GM23248 (cell line): ENCODE measurements around the gene KCNMB4. TPM values are rescaled to one million over a fixed set of nuclear protein-coding genes. Genes with fewer than 3 reads are reported as not detected.

Experiments used
- DNase-seq: peaks from one replicate; pipeline ENCODE4 v3.0.0-alpha.2; 2015
- H2AFZ ChIP-seq: fragments of 200-600 bp; sonication (generic); 2 replicates; pipeline ENCODE4 v1.6.1; 2016; ENCODE audit warnings: antibody characterized with exemption
- H3F3A ChIP-seq: fragments of 200-600 bp; sonication (generic); 2 replicates; pipeline ENCODE4 v1.6.1; 2016; ENCODE audit warnings: mild to moderate bottlenecking, antibody characterized with exemption, mixed run types; ENCODE audit not compliant: insufficient read depth
- H3K27ac ChIP-seq: fragments of 200-600 bp; sonication (generic); 2 replicates; pipeline ENCODE4 v1.5.1; 2016; ENCODE audit warnings: mild to moderate bottlenecking
- H3K27me3 ChIP-seq: fragments of 200-600 bp; sonication (generic); replicated peaks from 2 replicates; pipeline ENCODE4 v1.6.1; 2016; ENCODE audit warnings: mild to moderate bottlenecking; ENCODE audit not compliant: insufficient read depth
- H3K36me3 ChIP-seq: fragments of 200-600 bp; sonication (generic); 2 replicates; pipeline ENCODE4 v1.6.1; 2016; ENCODE audit warnings: low read depth, mild to moderate bottlenecking
- H3K4me1 ChIP-seq: fragments of 200-600 bp; sonication (generic); 2 replicates; pipeline ENCODE4 v1.6.1; 2016; ENCODE audit warnings: mild to moderate bottlenecking; ENCODE audit not compliant: insufficient read depth
- H3K4me2 ChIP-seq: fragments of 200-600 bp; sonication (generic); one replicate; pipeline ENCODE4 v1.6.1; 2016; ENCODE audit warnings: mild to moderate bottlenecking; ENCODE audit not compliant: unreplicated experiment
- H3K4me3 ChIP-seq: fragments of 200-600 bp; sonication (generic); 2 replicates; pipeline ENCODE4 v1.5.1; 2016; ENCODE audit warnings: mild to moderate bottlenecking
- H3K79me2 ChIP-seq: fragments of 200-600 bp; sonication (generic); 2 replicates; pipeline ENCODE4 v1.6.1; 2016; ENCODE audit warnings: mild to moderate bottlenecking; ENCODE audit not compliant: insufficient read depth
- H3K9ac ChIP-seq: fragments of 200-600 bp; sonication (generic); 2 replicates; pipeline ENCODE4 v1.6.1; 2016; ENCODE audit warnings: mild to moderate bottlenecking
- H3K9me2 ChIP-seq: fragments of 200-600 bp; sonication (generic); 2 replicates; pipeline ENCODE4 v1.6.1; 2016; ENCODE audit warnings: mixed run types, mild to moderate bottlenecking, moderate library complexity; ENCODE audit not compliant: insufficient read depth
- H3K9me3 ChIP-seq: fragments of 200-600 bp; sonication (generic); one replicate; pipeline ENCODE4 v1.6.1; 2017; ENCODE audit warnings: low read depth
- H4K20me1 ChIP-seq: fragments of 200-600 bp; sonication (generic); 2 replicates; pipeline ENCODE4 v1.6.0; 2016; ENCODE audit not compliant: insufficient read depth
- EZH2 ChIP-seq: fragments of 200-600 bp; sonication (generic); IDR thresholded peaks from 2 replicates; pipeline ENCODE4 v1.6.1; 2018; ENCODE audit warnings: antibody characterized with exemption, mild to moderate bottlenecking; ENCODE audit not compliant: insufficient read depth, poor library complexity, severe bottlenecking
- EZH2phosphoT487 ChIP-seq: fragments of 200-600 bp; sonication (generic); IDR thresholded peaks from 2 replicates; pipeline ENCODE4 v1.6.1; 2018; ENCODE audit warnings: antibody characterized with exemption, moderate library complexity, mild to moderate bottlenecking, low read depth; ENCODE audit not compliant: insufficient read depth
- WGBS, 2 experiments: methylation state at CpG; one replicate each; pipeline ENCODE4 v1.1.6; 2015 to 2017; ENCODE audit warnings: low lambda C conversion rate in 2 of 2, low coverage in 1 of 2; ENCODE audit errors: missing lambda C conversion rate in 2 of 2; 5-methylcytosine and 5-hydroxymethylcytosine counted together
- in situ Hi-C: fragments of 300-500 bp; cut with MboI; formaldehyde crosslinking; loops from 2 replicates; pipeline ENCODE4 v1.15.0; 2020
- polyA plus RNA-seq: library from polyadenylated mRNA; unstranded; fragments of >200 nt; fragmentation: Nextera tagmentation; extraction: Ambion mirVana; gene quantifications from 2 replicates; pipeline ENCODE4 v1.2.1, GENCODE V29; 2016
- total RNA-seq: library from RNA; depleted of rRNA; stranded (reverse); fragments of >200 nt; shearing (Covaris generic); gene quantifications from 2 replicates; pipeline ENCODE4 v1.2.3, GENCODE V29; 2014

KCNMB4 gene
- total and polyA plus RNA-seq, 2 experiments from 2014 or later = 1.7 to 2.7 TPM

- in situ Hi-C loops = no loop called here
- no peak overlapping the region for H2AFZ ChIP-seq
- no peaks in the 10 kb centered on the region for H3K9me2 ChIP-seq
- TF ChIP-seq EZH2phosphoT487 (no peak), EZH2 (no peak)
- H3F3A ChIP-seq = no peaks in the 10 kb centered on the region
- H3K9ac ChIP-seq = no peak overlapping the region
- H3K79me2 ChIP-seq = no peaks in the 10 kb centered on the region
- 95 to 100% methylated on average over 1 of the region's 1 CpG for WGBS, 2 experiments
- no peak overlapping the region for H3K4me2 ChIP-seq
- H3K36me3 ChIP-seq = no peaks in the 10 kb centered on the region
- no peak overlapping the region for H3K4me3 ChIP-seq
- no peak for DNase-seq
- no peaks in the 10 kb centered on the region for H3K9me3 ChIP-seq
- no peaks in the 10 kb centered on the region for H4K20me1 ChIP-seq
- no peaks in the 10 kb centered on the region for H3K27me3 ChIP-seq
- H3K27ac ChIP-seq = no peak overlapping the region
- H3K4me1 ChIP-seq = no peaks in the 10 kb centered on the region
Observed at GRCh38 chr12:70402597-70402996, 36.5 kb downstream of the KCNMB4 start.

DNA sequence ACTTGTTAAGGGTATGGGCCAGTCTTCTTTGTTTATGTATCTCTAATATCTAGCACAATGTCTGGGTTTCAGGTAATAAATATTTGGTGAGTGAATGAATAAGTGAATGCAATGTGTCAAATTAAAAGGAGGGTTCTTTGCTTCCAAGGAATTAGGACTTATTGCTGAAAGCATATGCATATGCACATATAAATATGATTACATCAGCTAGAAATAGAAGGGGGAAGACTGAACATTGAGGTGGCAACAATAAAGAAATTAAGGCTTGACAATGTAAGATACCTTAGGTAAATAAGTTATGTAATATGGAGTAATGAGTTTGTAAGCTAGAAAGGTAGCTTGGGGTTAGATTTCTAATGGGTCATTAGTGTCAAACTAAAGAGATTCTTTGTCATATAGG lies 37.7 kb downstream of the KCNMB4 start:
- Histone ChIP-seq H3K4me2 (no peak overlapping the region), H3K4me3 (no peak overlapping the region), H3K4me1 (no peaks in the 10 kb centered on the region), H3K9ac (no peak overlapping the region), H3K79me2 (no peaks in the 10 kb centered on the region), H2AFZ (no peak overlapping the region), H3F3A (no peaks in the 10 kb centered on the region), H4K20me1 (no peaks in the 10 kb centered on the region), H3K36me3 (no peaks in the 10 kb centered on the region), H3K9me3 (no peaks in the 10 kb centered on the region), H3K27ac (no peak overlapping the region), H3K9me2 (no peaks in the 10 kb centered on the region), H3K27me3 (no peaks in the 10 kb centered on the region)
- in situ Hi-C loops = no loop called here
- DNase-seq = no peak
- TF ChIP-seq EZH2phosphoT487 (no peak), EZH2 (no peak)

- TF ChIP-seq EZH2 (no peak), EZH2phosphoT487 (no peak)
- no peaks in the 10 kb centered on the region for H3K9me3 ChIP-seq
- no peaks in the 10 kb centered on the region for H3K79me2 ChIP-seq
- H3K4me1 ChIP-seq = no peaks in the 10 kb centered on the region
- no peak overlapping the region for H3K4me3 ChIP-seq
- H3K27ac ChIP-seq = no peak overlapping the region
- in situ Hi-C loops = no loop called here
- H4K20me1 ChIP-seq = no peaks in the 10 kb centered on the region
- H3F3A ChIP-seq = no peaks in the 10 kb centered on the region
- no peaks in the 10 kb centered on the region for H3K9me2 ChIP-seq
- no peak overlapping the region for H3K4me2 ChIP-seq
- no peaks in the 10 kb centered on the region for H3K36me3 ChIP-seq
- H2AFZ ChIP-seq = no peak overlapping the region
- DNase-seq = no peak
- H3K27me3 ChIP-seq = no peaks in the 10 kb centered on the region
- no peak overlapping the region for H3K9ac ChIP-seq
- 73 to 79% methylated on average over 16 of the region's 16 CpGs for WGBS, 2 experiments
Observed at GRCh38 chr12:70408004-70408790, 42.1 kb downstream of the KCNMB4 start.

GRCh38 chr12:70415987-70416386 lies 49.9 kb downstream of the KCNMB4 start:
- H3K9me3 ChIP-seq = no peaks in the 10 kb centered on the region
- TF ChIP-seq EZH2phosphoT487 (no peak), EZH2 (no peak)
- H3K9ac ChIP-seq = no peak overlapping the region
- no peak for DNase-seq
- H4K20me1 ChIP-seq = no peaks in the 10 kb centered on the region
- H3K27ac ChIP-seq = no peak overlapping the region
- no peak overlapping the region for H2AFZ ChIP-seq
- H3K36me3 ChIP-seq = no peaks in the 10 kb centered on the region
- H3K27me3 ChIP-seq = no peaks in the 10 kb centered on the region
- no peaks in the 10 kb centered on the region for H3K9me2 ChIP-seq
- peaks cover 17% of the 10 kb centered on the region for H3K4me1 ChIP-seq
- H3F3A ChIP-seq = peaks cover 11% of the 10 kb centered on the region
- in situ Hi-C loops = no loop called here
- no peak overlapping the region for H3K4me2 ChIP-seq
- 17 to 20% methylated on average over 1 of the region's 1 CpG for WGBS, 2 experiments
- no peaks in the 10 kb centered on the region for H3K79me2 ChIP-seq
- H3K4me3 ChIP-seq = no peak overlapping the region

- Histone ChIP-seq H3K4me3 (no peak overlapping the region), H3K9me2 (no peaks in the 10 kb centered on the region), H2AFZ (no peak overlapping the region), H3K4me2 (no peak overlapping the region), H3F3A (peaks cover 11% of the 10 kb centered on the region), H3K27me3 (no peaks in the 10 kb centered on the region), H3K9me3 (no peaks in the 10 kb centered on the region), H4K20me1 (no peaks in the 10 kb centered on the region), H3K79me2 (no peaks in the 10 kb centered on the region), H3K9ac (no peak overlapping the region), H3K36me3 (no peaks in the 10 kb centered on the region), H3K4me1 (peaks cover 21% of the 10 kb centered on the region), H3K27ac (no peak overlapping the region)
- no peak for DNase-seq
- in situ Hi-C loops = no loop called here
- WGBS, 2 experiments = 76 to 77% methylated on average over 3 of the region's 3 CpGs
- TF ChIP-seq EZH2phosphoT487 (no peak), EZH2 (no peak)
Observed at GRCh38 chr12:70417121-70417520, 51.0 kb downstream of the KCNMB4 start.
